ENCODE data around the gene RNF113B. TPM values are rescaled to one million over a fixed set of nuclear protein-coding genes. Genes with fewer than 3 reads are reported as not detected.

RNF113B gene
- total RNA-seq, 1 donor from 2014 or later, result not detected

DNA sequence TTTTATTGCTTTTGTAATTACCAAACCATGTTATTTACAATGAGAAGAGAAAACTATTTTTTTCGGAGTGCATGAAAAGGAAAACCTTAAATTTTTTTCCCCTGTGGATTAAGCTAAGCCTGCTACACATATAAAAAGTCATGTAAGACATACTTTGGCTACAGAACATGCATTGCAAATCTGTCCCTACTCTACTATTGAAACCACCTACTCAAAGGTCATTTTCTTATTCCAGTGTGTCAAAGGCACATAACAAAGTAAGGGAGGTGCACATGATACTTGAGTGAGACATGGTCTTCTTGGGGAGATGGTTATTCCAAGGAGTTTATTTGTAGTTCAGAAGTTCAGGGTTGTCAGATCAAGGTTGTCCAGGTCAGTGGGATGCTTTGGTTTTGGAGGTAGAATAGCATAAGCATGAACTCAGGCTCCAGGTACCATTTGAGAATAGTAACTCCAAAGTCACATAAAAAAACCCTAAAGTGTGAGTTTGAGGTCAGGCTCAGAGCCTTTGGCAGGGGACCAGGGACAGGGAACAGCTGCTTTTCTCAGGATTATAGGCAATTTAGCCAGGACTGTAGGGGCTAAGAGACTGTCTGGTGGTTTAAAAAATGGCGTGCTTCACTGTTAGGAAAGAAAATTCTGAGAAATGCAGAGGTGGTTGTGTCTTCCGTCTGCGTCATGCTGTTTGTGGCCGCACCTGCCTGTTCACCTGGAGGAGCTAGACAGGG is 18.7 kb downstream of the RNF113B start:
- DNase-seq (ENCODE audit: low read depth), result no peak
- no peaks in the 10 kb centered on the region for H3K27me3 ChIP-seq (ENCODE audit: control insufficient read depth, insufficient read depth, low read length)
- no peak overlapping the region for H3K4me3 ChIP-seq (ENCODE audit: low read depth, low read length)
- no peaks in the 10 kb centered on the region for H3K36me3 ChIP-seq (ENCODE audit: control insufficient read depth, insufficient read depth, low read length)
- TF ChIP-seq, protein P1, sequence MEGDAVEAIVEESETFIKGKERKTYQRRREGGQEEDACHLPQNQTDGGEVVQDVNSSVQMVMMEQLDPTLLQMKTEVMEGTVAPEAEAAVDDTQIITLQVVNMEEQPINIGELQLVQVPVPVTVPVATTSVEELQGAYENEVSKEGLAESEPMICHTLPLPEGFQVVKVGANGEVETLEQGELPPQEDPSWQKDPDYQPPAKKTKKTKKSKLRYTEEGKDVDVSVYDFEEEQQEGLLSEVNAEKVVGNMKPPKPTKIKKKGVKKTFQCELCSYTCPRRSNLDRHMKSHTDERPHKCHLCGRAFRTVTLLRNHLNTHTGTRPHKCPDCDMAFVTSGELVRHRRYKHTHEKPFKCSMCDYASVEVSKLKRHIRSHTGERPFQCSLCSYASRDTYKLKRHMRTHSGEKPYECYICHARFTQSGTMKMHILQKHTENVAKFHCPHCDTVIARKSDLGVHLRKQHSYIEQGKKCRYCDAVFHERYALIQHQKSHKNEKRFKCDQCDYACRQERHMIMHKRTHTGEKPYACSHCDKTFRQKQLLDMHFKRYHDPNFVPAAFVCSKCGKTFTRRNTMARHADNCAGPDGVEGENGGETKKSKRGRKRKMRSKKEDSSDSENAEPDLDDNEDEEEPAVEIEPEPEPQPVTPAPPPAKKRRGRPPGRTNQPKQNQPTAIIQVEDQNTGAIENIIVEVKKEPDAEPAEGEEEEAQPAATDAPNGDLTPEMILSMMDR (IDR thresholded peaks at IDR 0.05; ENCODE audit: insufficient read depth, low read length, poor library complexity, severe bottlenecking), result no peak

DNA sequence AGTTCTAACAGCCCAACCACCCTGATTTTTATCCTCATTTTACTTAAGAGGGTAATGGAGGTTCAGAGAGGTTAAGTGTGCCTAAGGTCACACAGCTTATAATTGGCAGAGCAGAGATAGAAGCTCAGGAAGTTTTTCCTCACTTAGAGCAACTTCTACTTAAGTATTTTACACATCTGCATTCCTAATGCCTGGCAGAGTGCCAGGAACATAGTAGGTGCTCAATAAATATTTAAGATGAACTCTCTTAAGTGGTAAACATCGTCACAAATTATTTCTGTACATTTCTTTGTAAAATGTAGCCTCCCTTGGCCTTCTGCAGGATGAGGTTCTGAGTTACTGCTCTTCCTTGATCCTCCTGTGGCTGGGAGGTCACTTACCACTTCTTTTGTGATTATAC is 19.5 kb downstream of the RNF113B start:
- Histone ChIP-seq H3K27me3 (ENCODE audit: control insufficient read depth, insufficient read depth, low read length) (no peaks in the 10 kb centered on the region), H3K36me3 (ENCODE audit: control insufficient read depth, insufficient read depth, low read length) (no peaks in the 10 kb centered on the region), H3K4me3 (ENCODE audit: low read depth, low read length) (no peak overlapping the region)
- no peak for DNase-seq (ENCODE audit: low read depth)
- TF ChIP-seq, protein P1 (IDR thresholded peaks at IDR 0.05; ENCODE audit: insufficient read depth, low read length, poor library complexity, severe bottlenecking), result no peak

DNA sequence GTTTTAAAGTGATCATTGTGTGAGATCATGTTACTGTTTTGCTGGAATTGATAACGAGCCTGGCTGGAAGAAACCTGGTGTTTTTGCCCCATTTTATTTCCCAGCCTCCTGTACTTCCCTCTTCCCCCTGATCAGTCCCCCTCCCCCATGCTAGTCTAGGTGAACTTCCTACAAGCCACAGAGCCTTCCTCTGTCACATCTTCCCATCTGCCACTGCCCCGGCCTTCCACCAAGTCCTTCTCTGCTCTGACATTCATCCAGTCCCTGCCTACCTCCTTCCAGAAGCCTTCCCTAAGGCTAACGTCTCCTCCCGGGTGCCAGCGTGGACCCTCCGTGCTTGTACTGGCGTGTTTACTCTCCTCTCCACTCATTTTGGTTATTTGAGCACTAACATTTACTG is 19.9 kb downstream of the RNF113B start:
- no peak for DNase-seq (ENCODE audit: low read depth)
- H3K4me3 ChIP-seq (ENCODE audit: low read depth, low read length), result no peak overlapping the region
- TF ChIP-seq, protein P1 (IDR thresholded peaks at IDR 0.05; ENCODE audit: insufficient read depth, low read length, poor library complexity, severe bottlenecking), result no peak

DNA sequence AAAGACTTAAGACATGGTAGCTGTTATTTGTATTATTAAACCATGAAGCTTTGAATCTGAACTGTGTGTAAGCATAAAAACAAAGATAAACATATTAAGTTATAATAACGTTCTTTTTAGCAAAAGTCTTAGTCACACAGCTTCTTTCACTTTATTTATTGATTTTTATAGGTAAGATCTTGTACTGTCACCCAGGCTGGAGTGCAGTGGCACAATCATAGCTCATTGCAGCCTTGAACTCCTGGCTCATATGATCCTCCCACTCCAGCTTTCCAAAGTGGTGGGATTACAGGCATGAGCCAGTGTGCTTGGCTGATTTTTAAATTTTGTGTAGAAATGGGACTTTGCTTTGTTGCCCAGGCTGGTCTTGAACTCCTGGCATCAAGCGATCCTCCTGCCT is 20.8 kb downstream of the RNF113B start:
- no peaks in the 10 kb centered on the region for H3K27me3 ChIP-seq (ENCODE audit: control insufficient read depth, insufficient read depth, low read length)
- no peak overlapping the region for H3K4me3 ChIP-seq (ENCODE audit: low read depth, low read length)
- TF ChIP-seq, protein P1 (IDR thresholded peaks at IDR 0.05; ENCODE audit: insufficient read depth, low read length, poor library complexity, severe bottlenecking), result no peak
- no peaks in the 10 kb centered on the region for H3K36me3 ChIP-seq (ENCODE audit: control insufficient read depth, insufficient read depth, low read length)
- no peak for DNase-seq (ENCODE audit: low read depth)

More for the DNA sequence above, 19.9 kb downstream of the RNF113B start:
- Histone ChIP-seq H3K36me3 (ENCODE audit: control insufficient read depth, insufficient read depth, low read length) (no peaks in the 10 kb centered on the region), H3K27me3 (ENCODE audit: control insufficient read depth, insufficient read depth, low read length) (no peaks in the 10 kb centered on the region)

DNA sequence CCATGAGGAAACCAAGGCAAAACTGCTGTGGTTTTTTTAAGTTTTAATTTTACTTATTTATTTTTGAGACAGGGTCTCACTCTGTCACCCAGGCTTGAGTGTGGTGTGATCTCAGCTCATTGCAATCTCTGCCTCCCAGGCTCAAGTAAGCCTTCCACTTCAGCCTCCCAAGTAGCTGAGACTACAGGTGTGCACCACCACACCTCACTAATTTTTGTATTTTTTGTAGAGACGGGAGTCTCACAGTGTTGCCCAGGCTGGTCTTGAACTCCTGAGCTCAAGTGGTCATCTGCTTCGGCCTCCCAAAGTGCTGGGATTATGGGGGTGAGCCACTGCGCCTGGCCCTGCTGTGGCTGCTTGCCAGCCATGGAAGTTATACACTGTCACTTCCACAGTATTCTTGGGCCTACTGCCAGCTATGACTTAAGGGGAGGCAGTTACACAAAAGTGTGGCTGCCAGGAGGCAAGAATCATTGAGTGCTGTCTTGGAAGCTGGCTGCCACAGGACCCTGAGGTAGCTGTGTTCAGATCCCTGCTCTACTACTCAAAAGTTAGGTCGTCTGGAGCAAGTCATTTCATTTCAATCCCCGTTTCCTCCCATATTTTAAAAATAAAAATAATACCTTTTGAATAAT is 21.5 kb downstream of the RNF113B start:
- no peak for DNase-seq (ENCODE audit: low read depth)
- TF ChIP-seq, protein P1 (IDR thresholded peaks at IDR 0.05; ENCODE audit: insufficient read depth, low read length, poor library complexity, severe bottlenecking), result no peak
- no peak overlapping the region for H3K4me3 ChIP-seq (ENCODE audit: low read depth, low read length)

More for the DNA sequence above, 21.5 kb downstream of the RNF113B start:
- Histone ChIP-seq H3K36me3 (ENCODE audit: control insufficient read depth, insufficient read depth, low read length) (no peaks in the 10 kb centered on the region), H3K27me3 (ENCODE audit: control insufficient read depth, insufficient read depth, low read length) (no peaks in the 10 kb centered on the region)
